Adrenal gland (tissue), 12 donors: ENCODE data around the gene SOBP. TPM values are rescaled to one million over a fixed set of nuclear protein-coding genes. Genes with fewer than 3 reads are reported as not detected.

Experiments
- DNase-seq, 7 donors: peaks; one replicate each; pipeline ENCODE4 v3.0.0-alpha.2; 2019 to 2020
- H3K27ac ChIP-seq, 5 donors: fragments of 200-600 bp; sonication (generic) in 4 of 5; 1 replicate in 3 of 5; 2 replicates in 2 of 5; pipeline versions ENCODE4 v1.5.1 to v1.8.0; 2016 to 2020; ENCODE audit warnings: mild to moderate bottlenecking in 1 of 5
- H3K27me3 ChIP-seq: fragments of 200-600 bp; 2 replicates; pipeline ENCODE4 v1.8.0; 2021
- H3K36me3 ChIP-seq, 2 donors: fragments of 200-600 bp; replicated peaks in 1 of 2; 1 replicate in 1 of 2; 2 replicates in 1 of 2; pipeline versions ENCODE4 v1.5.1 to v1.8.0; 2018 to 2022
- H3K4me1 ChIP-seq, 2 donors: fragments of 200-600 bp; replicated peaks in 1 of 2; 1 replicate in 1 of 2; 2 replicates in 1 of 2; pipeline versions ENCODE4 v1.5.1 to v1.8.0; 2018 to 2021
- H3K4me3 ChIP-seq, 4 donors: fragments of 200-600 bp; sonication (generic) in 3 of 4; one replicate each; pipeline ENCODE4 v1.5.1; 2016 to 2018
- H3K9me3 ChIP-seq, 3 donors: fragments of 200-600 bp; sonication (generic) in 1 of 3; replicated peaks in 1 of 3; 1 replicate in 2 of 3; 2 replicates in 1 of 3; pipeline versions ENCODE4 v1.5.1 to v1.8.0; 2016 to 2021
- CTCF ChIP-seq, 6 experiments: fragments of 450-650 bp in 4 of 6; fragments of 200-600 bp in 2 of 6; sonication (generic) in 1 of 6; IDR thresholded peaks; 1 replicate in 5 of 6; 2 replicates in 1 of 6; pipeline versions ENCODE4 v1.5.1 to v1.8.0; 2016 to 2021; ENCODE audit warnings: antibody characterized with exemption in 6 of 6, mild to moderate bottlenecking in 2 of 6, moderate library complexity in 1 of 6
- POLR2A ChIP-seq, 2 donors: fragments of 450-650 bp; IDR thresholded peaks; one replicate each; pipeline ENCODE4 v1.6.1; 2017; ENCODE audit warnings: antibody characterized with exemption in 2 of 2, mild to moderate bottlenecking in 2 of 2, moderate library complexity in 1 of 2
- WGBS, 4 donors: extraction: QIAGEN DNeasy Blood & Tissue Kit in 2 of 4; methylation state at CpG; one replicate each; pipeline versions ENCODE4 v1.1.5 to v1.1.7; 2013 to 2017; 5-methylcytosine and 5-hydroxymethylcytosine counted together
- intact Hi-C, 2 donors: fragments of 100-400 bp; cut with DNase I; formaldehyde crosslinking; loops; one replicate each; pipeline versions ENCODE4 v1.14.1 to v1.15.0; 2022 to 2023
- polyA plus RNA-seq, 3 donors: library from polyadenylated mRNA; stranded (reverse); fragments of 200-250 nt in 2 of 3; fragments of 350-450 nt in 1 of 3; fragmentation: Illumina TruSeq in 1 of 3; extraction: RNeasy Lipid Tissue Mini Kit (QIAGEN cat#74804) in 1 of 3; gene quantifications; one replicate each; pipeline ENCODE4 v1.2.3, GENCODE V29; 2013 to 2014
- total RNA-seq, 9 donors: library from RNA; depleted of rRNA in 4 of 9; stranded (reverse); fragments of >200 nt in 4 of 9; fragments of 120-200 nt in 1 of 9; fragmentation: NEBNext Ultra II Directional in 1 of 9; extraction: Animal tissue kit (Norgen Biotek cat#: 25700) in 1 of 9; gene quantifications; one replicate each; pipeline versions ENCODE4 v1.1.0 to v1.2.4, GENCODE V29; 2013 to 2023
- donor health status: healthy with polysubstance abuse.
- donor health status: Bipolar disorder and iron deficiency.
- donor health status: DM: yes; HTN: yes; CAD: no.
- donor health status: DM: no; HTN: no; CAD: no.
- donor health status: DM: no; HTN: no; CAD: no.
- donor health status: DM: yes; HTN: yes; CAD: no.

The SOBP gene
- total and polyA plus RNA-seq, 12 donors: 5.6 to 25.6 (median 12.5) TPM

- peaks cover 0 to 11% (median 0%) of the 10 kb centered on the region in 3 donors for H3K9me3 ChIP-seq
- H3K4me3 ChIP-seq: no peak overlapping the region
- H3K36me3 ChIP-seq: no peaks in the 10 kb centered on the region
- no peak for TF ChIP-seq CTCF (IDR thresholded peaks at IDR 0.05)
- no peak for TF ChIP-seq POLR2A (IDR thresholded peaks at IDR 0.05)
- no peaks in the 10 kb centered on the region for H3K4me1 ChIP-seq
- no peak for DNase-seq
- H3K27ac ChIP-seq: no peak overlapping the region
- WGBS, 4 donors: 57 to 80% (median 68%) methylated on average over 1 of the region's 1 CpG
- no peaks in the 10 kb centered on the region for H3K27me3 ChIP-seq
- intact Hi-C loops: no loop called here
Measured at GRCh38 chr6:107448776-107449175, 41.1 kb upstream of the SOBP start.

GRCh38 chr6:107458672-107459282 is 31.1 kb upstream of the SOBP start:
- peak in 4 of 7 donors; percentile 18 to 53 (median 22) for DNase-seq
- intact Hi-C loops: no loop called here
- WGBS, 4 donors: 1% methylated on average over 17 to 29 of the region's 29 CpGs
- peak overlapping the region; percentile 34 to 79 (median 72) for H3K4me3 ChIP-seq
- H3K27ac ChIP-seq: peak overlapping the region in 4 of 5 donors; percentile 79 to 91 (median 89)
- H3K9me3 ChIP-seq: no peaks in the 10 kb centered on the region
- H3K4me1 ChIP-seq: peaks cover 0 to 20% of the 10 kb centered on the region in 2 donors
- no peaks in the 10 kb centered on the region for H3K36me3 ChIP-seq
- TF ChIP-seq POLR2A (IDR thresholded peaks at IDR 0.05): no peak
- no peak for TF ChIP-seq CTCF (IDR thresholded peaks at IDR 0.05)
- H3K27me3 ChIP-seq: no peaks in the 10 kb centered on the region

- 0 to 1% (median 0%) methylated on average over 10 to 46 of the region's 46 CpGs for WGBS, 4 donors
- H3K9me3 ChIP-seq: no peaks in the 10 kb centered on the region
- H3K36me3 ChIP-seq: no peaks in the 10 kb centered on the region
- H3K27me3 ChIP-seq: no peaks in the 10 kb centered on the region
- peak within 1 kb of the TSS; percentile 34 to 79 (median 72) for H3K4me3 ChIP-seq
- peaks cover 0 to 20% of the 10 kb centered on the region in 2 donors for H3K4me1 ChIP-seq
- intact Hi-C loops: no loop called here
- TF ChIP-seq POLR2A (IDR thresholded peaks at IDR 0.05) (peak; percentile 48 to 89), CTCF (IDR thresholded peaks at IDR 0.05) (peak; percentile 19 to 46 (median 37))
- peak; percentile 98 to 99 (median 99) for DNase-seq
- peak within 1 kb of the TSS; percentile 79 to 91 (median 91) for H3K27ac ChIP-seq
Measured at GRCh38 chr6:107459283-107460082, 30.4 kb upstream of the SOBP start, which contains the start of gene PDSS2. TSS of gene PDSS2 (minus strand) at chr6:107459564. CDS start at chr6:107459285, 279 bp downstream.

GRCh38 chr6:107460083-107460631 is 29.8 kb upstream of the SOBP start:
- Histone ChIP-seq H3K36me3 (no peaks in the 10 kb centered on the region), H3K27ac (peak overlapping the region; percentile 79 to 91 (median 91)), H3K27me3 (no peaks in the 10 kb centered on the region), H3K9me3 (no peaks in the 10 kb centered on the region), H3K4me1 (peaks cover 0 to 20% of the 10 kb centered on the region in 2 donors), H3K4me3 (peak overlapping the region in 3 of 4 donors; percentile 8 to 79 (median 68))
- DNase-seq: no peak
- TF ChIP-seq CTCF (IDR thresholded peaks at IDR 0.05): no peak
- no peak for TF ChIP-seq POLR2A (IDR thresholded peaks at IDR 0.05)
- intact Hi-C loops: no loop called here
- 28 to 45% (median 39%) methylated on average over 15 to 22 of the region's 22 CpGs for WGBS, 4 donors
